Activated CD8-positive, alpha-beta memory T cell treated with anti-CD3 and anti-CD28 coated beads for 1 hour (primary cell): ENCODE measurements around the gene SFXN3.
A peak's percentile ranks its signal among the peaks of the same experiment; 100 is the strongest.

Experiments used
- DNase-seq, 2 donors: peaks; one replicate each; pipeline ENCODE4 v3.0.0-alpha.2; 2020; ENCODE audit warnings: low read depth in 1 of 2; ENCODE audit errors: extremely low read depth in 1 of 2

The SFXN3 gene

GRCh38 chr10:101054876-101055275 is 23.8 kb downstream of the SFXN3 start:
- DNase-seq = no peak

GRCh38 chr10:101055411-101055810 is 24.4 kb downstream of the SFXN3 start:
- no peak for DNase-seq

GRCh38 chr10:101056365-101057151 is 25.5 kb downstream of the SFXN3 start:
- no peak for DNase-seq

GRCh38 chr10:101060036-101060950 is 29.3 kb downstream of the SFXN3 start:
- DNase-seq = peak; percentile 74 to 88

GRCh38 chr10:101060951-101061623 is 30.1 kb downstream of the SFXN3 start:
- DNase-seq = peak; percentile 69 to 85

GRCh38 chr10:101061624-101062231 is 30.7 kb downstream of the SFXN3 start, which contains the start of gene KAZALD1:
TSS of gene KAZALD1 (plus strand) at chr10:101061989. CDS start at chr10:101062593, 604 bp downstream.
- no peak for DNase-seq

GRCh38 chr10:101062232-101063049 is 31.4 kb downstream of the SFXN3 start:
- DNase-seq = peak in 1 of 2 donors; percentile 27

GRCh38 chr10:101063050-101063525 is 32.1 kb downstream of the SFXN3 start:
- no peak for DNase-seq

GRCh38 chr10:101063548-101064414 is 32.7 kb downstream of the SFXN3 start:
- DNase-seq = no peak

GRCh38 chr10:101064415-101065030 is 33.5 kb downstream of the SFXN3 start:
- DNase-seq = no peak

- DNase-seq = no peak
Observed at GRCh38 chr10:101065481-101066145, 34.6 kb downstream of the SFXN3 start.

GRCh38 chr10:101066146-101066895 is 35.3 kb downstream of the SFXN3 start:
- peak in 1 of 2 donors; percentile 23 for DNase-seq

- no peak for DNase-seq
Observed at GRCh38 chr10:101066896-101067355, 35.9 kb downstream of the SFXN3 start.

GRCh38 chr10:101067356-101068083 is 36.5 kb downstream of the SFXN3 start:
- peak; percentile 47 to 58 for DNase-seq

- no peak for DNase-seq
Observed at GRCh38 chr10:101069441-101069840, 38.4 kb downstream of the SFXN3 start.

GRCh38 chr10:101070098-101070497 is 39.1 kb downstream of the SFXN3 start:
- no peak for DNase-seq
